BE2C (cell line): ENCODE results near the gene SCARF2.

Experiments
- DNase-seq: peaks from one replicate; pipeline ENCODE4 v3.0.0-alpha.2; 2020
- H3K27me3 ChIP-seq: fragments of 250-450 bp; sonication (Bioruptor Pico); 2 replicates; pipeline ENCODE4 v1.5.1; 2020; ENCODE audit warnings: mild to moderate bottlenecking
- H3K36me3 ChIP-seq: fragments of 250-450 bp; sonication (Bioruptor Pico); 2 replicates; pipeline ENCODE4 v1.5.1; 2020; ENCODE audit warnings: mild to moderate bottlenecking
- H3K4me1 ChIP-seq: fragments of 250-450 bp; sonication (Bioruptor Pico); 2 replicates; pipeline ENCODE4 v1.5.1; 2020
- H3K4me3 ChIP-seq: 2 replicates; pipeline ENCODE4 v1.5.1; 2011; ENCODE audit warnings: low read depth, low read length
- H3K9me3 ChIP-seq: fragments of 250-450 bp; sonication (Bioruptor Pico); 2 replicates; pipeline ENCODE4 v1.5.1; 2020
- CTCF ChIP-seq: IDR thresholded peaks from 2 replicates; pipeline ENCODE4 v1.5.1; 2012; ENCODE audit warnings: mild to moderate bottlenecking, low read depth, low read length

SCARF2 gene

DNA sequence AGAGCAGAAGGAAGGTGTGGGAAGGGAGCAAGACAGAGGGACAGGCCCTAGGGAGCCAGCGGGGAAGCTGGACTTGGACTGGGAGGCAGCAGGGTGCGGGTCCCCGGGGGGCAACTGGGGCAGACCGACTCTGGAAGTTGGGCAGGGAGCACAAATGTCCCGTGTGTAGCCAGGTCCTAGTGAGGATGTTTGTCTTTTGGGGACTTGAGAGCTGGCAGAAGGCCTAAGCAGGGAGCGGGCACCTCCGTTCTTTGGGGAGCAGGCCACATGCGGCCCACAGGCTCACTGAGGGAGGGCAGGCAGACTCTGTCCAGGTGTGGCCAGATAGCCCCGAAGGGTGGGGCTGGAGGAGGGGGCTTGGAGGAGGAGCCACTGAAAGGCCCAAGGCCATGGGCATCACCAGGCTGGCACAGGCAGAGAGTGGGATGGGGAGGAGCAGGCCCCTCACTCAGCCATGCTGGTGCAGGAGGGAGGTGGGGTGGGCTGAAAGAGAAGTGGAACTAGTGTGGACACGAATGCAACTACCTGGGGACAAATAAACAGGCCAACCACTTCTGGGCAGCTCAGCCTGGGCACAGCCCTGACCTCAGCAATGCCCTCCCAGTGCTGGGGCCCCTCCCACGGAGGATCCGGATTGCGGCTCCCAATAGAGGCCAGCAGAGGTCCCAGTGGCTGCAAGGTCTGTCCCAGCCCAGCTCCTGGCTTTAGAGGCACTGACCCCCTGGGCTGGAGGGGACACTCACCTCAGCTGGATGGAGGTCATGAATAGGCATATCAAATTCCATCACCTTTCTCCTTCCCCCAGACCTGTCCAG is 1.3 kb upstream of the SCARF2 start:
- peak; percentile 9 for DNase-seq
- Histone ChIP-seq H3K4me1 (no peaks in the 10 kb centered on the region), H3K36me3 (no peaks in the 10 kb centered on the region; the same call in none of the 2 replicates), H3K4me3 (no peak overlapping the region), H3K9me3 (no peaks in the 10 kb centered on the region), H3K27me3 (peaks cover 18% of the 10 kb centered on the region)
- TF ChIP-seq CTCF, result peak; percentile 5; the same call in 1 of the 2 replicates

- Histone ChIP-seq H3K4me1 (no peaks in the 10 kb centered on the region), H3K27me3 (peaks cover 18% of the 10 kb centered on the region), H3K9me3 (no peaks in the 10 kb centered on the region), H3K4me3 (no peak overlapping the region), H3K36me3 (no peaks in the 10 kb centered on the region; the same call in none of the 2 replicates)
- DNase-seq, result no peak
- no peak for TF ChIP-seq CTCF
Observed at GRCh38 chr22:20438427-20438677, 727 bp upstream of the SCARF2 start.

DNA sequence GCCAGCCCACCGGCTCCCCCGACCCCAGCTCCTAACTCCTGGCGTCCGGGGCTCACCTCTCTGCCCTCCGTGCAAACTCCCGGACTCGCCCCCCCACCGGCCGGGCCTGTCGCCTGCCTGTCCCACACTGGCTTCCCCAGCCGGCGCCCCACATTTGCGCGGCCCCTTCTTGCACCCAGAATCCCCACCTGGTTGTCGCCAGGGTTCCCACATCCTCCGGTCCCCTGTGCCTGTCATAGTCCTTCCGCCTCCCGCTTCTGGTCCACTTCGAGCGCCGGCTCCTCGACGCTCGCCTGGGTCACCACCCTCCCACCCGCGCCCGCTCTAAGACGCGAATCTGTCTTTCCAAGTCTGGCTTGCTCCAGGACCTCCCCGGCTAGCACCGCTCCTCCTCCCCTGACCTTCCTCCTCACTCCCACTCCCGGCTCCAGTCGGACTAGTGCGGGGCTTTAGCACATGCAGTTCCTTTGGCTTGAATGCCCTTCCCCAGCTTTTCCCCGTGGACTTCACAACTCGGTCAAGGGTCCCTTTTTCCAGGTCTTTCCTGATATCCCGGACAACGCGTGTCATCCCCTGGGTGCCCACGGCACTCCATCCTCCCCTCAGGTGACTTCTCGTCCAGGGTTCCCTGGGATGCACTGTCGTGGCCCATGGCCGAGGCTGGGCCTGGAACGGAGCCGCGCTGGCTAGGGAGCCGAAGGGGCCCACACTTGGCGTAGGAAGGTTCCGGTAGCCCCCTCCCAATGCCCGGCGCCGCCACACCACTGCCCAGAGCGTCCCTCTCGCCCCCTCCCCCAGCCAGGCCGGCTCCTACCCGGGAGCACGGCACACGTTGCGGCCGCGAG is 635 bp downstream of the SCARF2 start:
- Histone ChIP-seq H3K36me3 (no peaks in the 10 kb centered on the region; the same call in none of the 2 replicates), H3K27me3 (peaks cover 18% of the 10 kb centered on the region), H3K4me3 (peak overlapping the region; percentile 70), H3K9me3 (no peaks in the 10 kb centered on the region), H3K4me1 (no peaks in the 10 kb centered on the region)
- DNase-seq, result peak; percentile 24
- TF ChIP-seq CTCF, result no peak

- Histone ChIP-seq H3K9me3 (no peaks in the 10 kb centered on the region), H3K4me3 (peak overlapping the region; percentile 70), H3K4me1 (no peaks in the 10 kb centered on the region), H3K27me3 (peaks cover 18% of the 10 kb centered on the region), H3K36me3 (no peaks in the 10 kb centered on the region; the same call in none of the 2 replicates)
- no peak for DNase-seq
- no peak for TF ChIP-seq CTCF
Observed at GRCh38 chr22:20436307-20436767, 1.3 kb downstream of the SCARF2 start.

GRCh38 chr22:20435436-20436306 is 2.0 kb downstream of the SCARF2 start:
- no peaks in the 10 kb centered on the region; the same call in none of the 2 replicates for H3K36me3 ChIP-seq
- DNase-seq, result no peak
- TF ChIP-seq CTCF, result no peak
- H3K27me3 ChIP-seq, result peaks cover 18% of the 10 kb centered on the region
- peak overlapping the region; percentile 70 for H3K4me3 ChIP-seq
- H3K9me3 ChIP-seq, result no peaks in the 10 kb centered on the region
- H3K4me1 ChIP-seq, result no peaks in the 10 kb centered on the region
